CD4-positive, alpha-beta T cell treated with Interleukin-4 for 4 hours (primary cell): ENCODE results near the gene TGFA.

Experiments
- DNase-seq: peaks from one replicate; pipeline ENCODE4 v3.0.0-alpha.2; 2020

The TGFA gene

GRCh38 chr2:70523672-70523995 is 30.0 kb downstream of the TGFA start:
- DNase-seq = no peak

GRCh38 chr2:70522627-70523026 is 31.0 kb downstream of the TGFA start:
- no peak for DNase-seq

DNA sequence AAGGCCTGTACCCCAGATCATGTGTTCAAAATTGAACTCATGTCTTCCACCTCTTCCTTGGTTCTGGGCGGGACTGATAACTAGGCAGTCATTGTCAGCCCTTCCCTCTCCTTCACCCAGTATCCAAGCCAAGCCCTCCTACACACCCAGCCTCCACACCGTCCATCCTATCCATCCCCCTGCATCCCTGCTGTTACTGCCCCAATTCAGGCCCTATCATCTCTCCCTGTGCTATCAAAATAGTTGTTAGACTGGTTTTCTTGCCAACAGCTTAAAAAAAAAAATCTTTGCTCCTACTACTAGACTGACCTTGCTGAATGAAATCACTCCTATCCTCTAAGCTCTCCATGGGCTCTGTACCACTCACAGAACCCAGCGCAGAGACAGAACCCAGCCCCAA is 32.8 kb downstream of the TGFA start:
- DNase-seq = no peak

GRCh38 chr2:70519453-70519852 is 34.2 kb downstream of the TGFA start:
- DNase-seq = no peak

DNA sequence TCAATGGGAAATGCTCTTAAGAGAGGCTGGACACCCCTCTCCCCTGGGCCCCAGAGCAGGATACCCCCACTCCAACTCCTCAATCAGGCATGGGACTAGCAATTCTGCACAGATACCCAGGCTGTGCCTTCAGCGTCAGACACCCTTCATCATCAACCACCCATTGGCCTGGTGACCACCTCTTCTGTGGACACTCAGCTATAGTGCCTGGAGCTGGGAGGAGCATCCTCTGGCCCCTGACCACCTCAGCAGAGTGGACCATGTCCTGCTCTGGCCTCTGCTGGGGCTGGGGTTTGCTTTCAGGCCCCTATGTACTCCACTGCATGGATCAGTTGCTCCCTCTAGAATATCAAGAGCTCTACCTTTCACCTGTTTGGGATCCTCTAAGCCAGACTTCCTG is 35.1 kb downstream of the TGFA start:
- no peak for DNase-seq

GRCh38 chr2:70517804-70518203 is 35.8 kb downstream of the TGFA start:
- no peak for DNase-seq

GRCh38 chr2:70516596-70516995 is 37.0 kb downstream of the TGFA start:
- no peak for DNase-seq

DNA sequence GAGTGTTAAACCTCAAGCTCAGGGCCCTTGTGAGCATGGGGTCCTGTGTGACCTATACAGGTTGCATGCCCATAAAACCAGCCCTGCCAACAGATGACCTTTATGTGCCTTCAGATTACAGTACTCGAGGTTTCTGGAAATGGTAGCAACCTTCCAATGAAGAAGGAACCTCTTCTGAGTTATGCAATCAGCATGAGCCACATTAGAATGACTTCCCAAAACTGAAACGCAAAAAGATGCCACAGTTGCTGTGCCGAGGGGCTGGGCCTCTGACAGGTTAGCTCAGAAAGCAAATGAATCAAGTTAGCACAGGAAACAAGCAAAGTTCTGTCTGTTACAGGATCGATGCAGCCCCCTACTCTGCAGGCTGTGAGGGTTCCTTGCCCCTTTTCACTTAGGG is 37.7 kb downstream of the TGFA start:
- DNase-seq = peak; percentile 8

- DNase-seq = no peak
Measured at GRCh38 chr2:70514612-70515055, 39.0 kb downstream of the TGFA start.

- no peak for DNase-seq
Measured at GRCh38 chr2:70513738-70514137, 39.9 kb downstream of the TGFA start.

DNA sequence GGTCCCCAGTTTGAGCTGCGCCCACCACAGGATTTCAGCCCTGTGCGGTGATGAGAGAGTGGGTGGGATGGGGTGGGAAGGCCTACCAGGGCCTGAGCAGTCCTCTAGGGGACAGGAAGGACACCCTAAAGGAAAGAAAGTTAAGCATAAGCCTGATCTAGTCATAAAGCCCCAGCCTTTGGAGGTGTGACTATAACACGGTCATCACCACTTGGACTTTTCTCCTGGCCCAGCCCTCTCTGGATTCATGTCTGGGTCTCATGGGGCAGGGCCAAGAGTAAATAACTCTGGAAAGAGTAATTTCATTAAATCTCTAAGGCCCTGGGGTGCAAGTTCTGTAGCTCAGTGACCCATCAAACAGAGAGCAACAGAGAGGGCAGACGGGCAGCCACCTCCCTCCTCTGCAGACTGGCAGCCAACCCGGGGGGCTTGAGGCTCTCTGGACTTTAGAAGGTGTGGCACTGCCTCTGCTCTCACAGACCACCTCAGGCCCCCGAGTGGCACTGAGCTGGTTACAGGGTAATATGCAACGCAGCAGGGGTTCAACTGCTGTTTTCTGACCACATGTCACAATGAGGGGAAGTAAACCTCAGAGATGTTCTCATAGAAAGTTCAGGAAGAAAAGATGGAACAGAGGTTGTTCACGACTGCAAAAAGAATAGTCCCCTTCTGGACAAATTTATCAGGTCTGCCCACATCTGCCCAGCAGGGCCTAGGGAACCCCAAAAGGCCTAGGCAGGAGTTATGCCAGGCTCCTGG is 41.5 kb downstream of the TGFA start:
- no peak for DNase-seq

- DNase-seq = no peak
Measured at GRCh38 chr2:70510313-70510712, 43.3 kb downstream of the TGFA start.

GRCh38 chr2:70509565-70509964 is 44.1 kb downstream of the TGFA start:
- no peak for DNase-seq

- no peak for DNase-seq
Measured at GRCh38 chr2:70508711-70509462, 44.7 kb downstream of the TGFA start.

GRCh38 chr2:70505613-70506391 is 47.8 kb downstream of the TGFA start:
- no peak for DNase-seq

GRCh38 chr2:70504750-70505149 is 48.9 kb downstream of the TGFA start:
- DNase-seq = no peak

GRCh38 chr2:70503896-70504295 is 49.7 kb downstream of the TGFA start:
- no peak for DNase-seq

- no peak for DNase-seq
Measured at GRCh38 chr2:70501728-70502127, 51.9 kb downstream of the TGFA start.

DNA sequence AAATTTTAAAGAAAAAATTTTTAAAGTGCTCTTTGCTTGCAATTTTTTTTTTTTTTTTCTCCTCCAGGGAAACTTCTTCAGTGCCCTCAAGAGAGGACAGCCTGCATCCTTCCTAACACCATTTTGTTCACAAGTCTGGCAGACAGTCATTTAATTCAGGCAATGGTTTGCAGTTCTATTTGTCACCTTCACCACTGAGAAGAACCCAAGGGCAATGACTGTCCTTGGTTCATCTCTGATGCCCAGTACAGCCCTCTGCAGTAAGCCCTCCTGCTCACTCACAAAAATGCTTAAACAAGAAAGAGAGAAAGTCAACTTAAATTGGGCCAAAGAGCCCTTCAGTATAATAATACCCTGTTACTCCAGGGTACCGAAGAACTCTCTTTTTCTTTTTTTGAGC is 52.4 kb downstream of the TGFA start:
- no peak for DNase-seq

GRCh38 chr2:70499253-70499652 is 54.4 kb downstream of the TGFA start:
- DNase-seq = no peak

GRCh38 chr2:70498528-70498927 is 55.1 kb downstream of the TGFA start:
- DNase-seq = no peak

DNA sequence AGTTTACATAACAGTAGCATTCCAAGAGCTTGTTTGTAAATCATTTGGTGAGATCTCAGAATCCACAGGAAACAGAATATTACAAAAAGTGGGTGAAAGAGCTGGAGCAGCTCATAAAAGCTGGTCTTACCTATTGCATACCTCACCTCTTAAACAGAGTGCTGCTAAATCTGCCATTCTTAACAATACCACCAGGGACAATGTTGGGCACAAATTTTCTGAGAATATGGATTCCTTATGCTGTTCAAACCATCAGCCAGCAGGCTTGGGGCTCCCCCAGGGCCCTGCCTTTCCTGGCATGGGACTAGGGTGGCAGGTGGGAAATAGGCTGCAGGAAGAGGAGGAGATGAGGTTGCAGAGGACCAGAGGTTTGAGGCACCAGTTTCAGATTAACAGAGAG is 55.6 kb downstream of the TGFA start:
- DNase-seq = no peak

DNA sequence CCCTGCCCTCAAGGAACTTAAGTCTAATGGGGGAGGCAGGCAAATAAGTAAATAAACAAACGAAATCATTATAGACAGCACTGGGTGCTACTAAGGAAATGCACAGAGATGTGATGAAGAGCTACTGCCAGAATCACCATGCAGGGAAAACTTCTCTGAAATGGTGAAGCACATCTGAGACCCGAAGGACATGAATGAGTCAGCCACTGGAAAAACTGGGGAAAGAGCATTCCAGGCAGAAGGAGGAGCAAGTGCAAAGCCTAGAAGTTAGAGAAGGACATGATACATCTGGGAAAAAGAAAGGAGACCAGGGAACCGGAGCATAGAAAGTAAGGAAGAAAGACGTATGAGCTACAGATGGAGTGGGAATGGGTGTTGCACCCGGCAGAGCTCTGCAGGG is 56.8 kb downstream of the TGFA start:
- no peak for DNase-seq
